ENCODE measurements around the gene DNAJC17.

Gene DNAJC17

DNA sequence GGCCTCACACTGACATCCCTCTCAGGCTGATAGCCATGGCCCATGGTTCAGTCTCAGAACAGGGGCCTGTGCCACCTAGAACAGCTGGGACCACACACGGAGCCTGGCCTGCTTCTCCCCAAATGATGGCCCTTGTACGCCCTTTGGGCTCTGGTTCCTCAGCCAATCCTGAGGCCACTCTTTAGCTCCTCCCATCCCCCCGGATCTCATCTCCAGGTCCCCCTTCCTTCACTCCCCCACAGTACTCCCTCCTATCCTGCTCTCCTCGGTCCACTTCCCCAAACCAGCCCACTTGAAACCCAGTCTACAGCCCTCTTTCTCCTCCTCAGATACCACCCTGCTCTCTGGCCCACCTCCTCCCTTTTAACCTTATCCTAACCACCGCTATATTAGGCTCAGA is 18.2 kb downstream of the DNAJC17 start:
- no peak for DNase-seq

DNA sequence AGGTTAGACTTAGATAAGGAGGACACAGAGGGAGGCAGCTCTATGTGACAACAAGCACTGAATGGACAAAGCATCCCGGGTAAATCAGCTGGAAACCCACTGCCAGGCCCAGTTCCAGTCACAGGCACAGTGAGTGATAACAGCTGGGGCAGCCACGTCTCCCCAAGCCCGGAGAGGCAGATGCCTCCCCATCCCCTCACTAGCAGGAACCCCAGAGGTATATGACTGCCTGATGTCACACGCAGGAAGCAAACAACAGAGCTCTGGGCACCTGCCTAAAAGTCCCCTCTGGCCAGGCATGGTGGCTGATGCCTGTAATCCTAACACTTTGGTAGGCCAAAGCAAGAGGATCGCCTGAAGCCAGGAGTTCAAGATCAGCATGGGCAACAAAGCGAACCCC is 19.3 kb downstream of the DNAJC17 start:
- peak; percentile 63 for DNase-seq

DNA sequence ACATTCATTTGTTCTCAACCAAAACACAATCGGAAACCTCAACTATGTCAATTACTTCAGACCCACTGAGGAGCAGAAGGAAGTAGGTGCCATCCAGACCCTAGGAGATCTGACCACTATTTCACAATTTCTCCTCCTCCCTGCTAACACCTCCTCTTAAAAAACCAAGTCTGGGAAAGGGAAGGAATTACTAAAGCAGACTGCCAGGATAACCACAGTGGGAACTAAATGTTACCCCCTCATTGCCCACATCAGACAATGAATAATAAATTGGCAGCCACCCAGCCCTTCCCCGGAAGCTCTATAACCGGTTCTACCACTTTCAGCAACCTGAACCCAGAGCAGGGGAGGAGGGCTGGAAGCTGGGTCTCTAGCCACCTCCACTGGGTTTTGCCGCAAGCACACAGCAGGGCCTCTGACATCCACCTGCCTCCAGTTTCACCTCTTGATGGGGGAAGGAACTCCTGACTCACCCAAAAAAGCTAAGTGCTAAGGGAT is 19.9 kb downstream of the DNAJC17 start:
- DNase-seq: peak; percentile 91

DNA sequence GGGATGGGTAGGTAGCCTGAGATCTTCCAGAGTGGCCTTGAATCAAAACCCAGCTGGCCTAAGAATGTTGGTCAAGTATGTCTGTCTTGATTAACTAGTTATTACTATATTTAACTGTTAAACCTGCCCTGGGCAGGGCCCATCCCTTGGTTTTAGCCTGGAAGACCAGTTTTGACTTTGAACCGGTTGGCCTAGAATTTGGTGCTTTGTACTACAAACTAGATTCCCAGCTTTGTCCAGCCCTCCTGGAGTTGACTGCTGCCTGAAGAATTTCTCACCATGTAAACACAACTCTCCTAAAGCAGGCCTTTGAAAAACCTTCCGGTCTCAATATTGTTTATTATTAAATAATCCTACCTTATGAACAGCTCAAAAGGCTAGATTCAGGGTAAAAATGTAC is 21.5 kb downstream of the DNAJC17 start:
- DNase-seq: no peak

DNA sequence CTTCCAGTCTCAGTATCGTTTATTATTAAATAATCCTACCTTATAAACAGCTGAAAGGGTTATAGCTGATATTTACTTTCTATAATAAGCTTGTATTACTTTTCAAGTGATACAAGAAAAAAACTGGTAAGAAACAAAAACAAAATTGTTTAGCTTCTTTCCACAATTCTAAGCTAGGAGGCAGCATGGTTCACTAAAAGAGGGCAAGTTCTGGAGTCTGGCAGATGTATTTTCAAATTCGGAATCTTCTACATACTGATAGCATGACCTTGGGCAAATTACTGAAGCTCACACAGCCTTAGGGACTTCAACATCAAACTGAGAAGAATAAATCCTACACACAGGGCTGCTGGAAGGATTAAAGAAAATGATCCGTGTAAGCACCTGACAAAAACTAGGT is 22.1 kb downstream of the DNAJC17 start:
- no peak for DNase-seq

DNA sequence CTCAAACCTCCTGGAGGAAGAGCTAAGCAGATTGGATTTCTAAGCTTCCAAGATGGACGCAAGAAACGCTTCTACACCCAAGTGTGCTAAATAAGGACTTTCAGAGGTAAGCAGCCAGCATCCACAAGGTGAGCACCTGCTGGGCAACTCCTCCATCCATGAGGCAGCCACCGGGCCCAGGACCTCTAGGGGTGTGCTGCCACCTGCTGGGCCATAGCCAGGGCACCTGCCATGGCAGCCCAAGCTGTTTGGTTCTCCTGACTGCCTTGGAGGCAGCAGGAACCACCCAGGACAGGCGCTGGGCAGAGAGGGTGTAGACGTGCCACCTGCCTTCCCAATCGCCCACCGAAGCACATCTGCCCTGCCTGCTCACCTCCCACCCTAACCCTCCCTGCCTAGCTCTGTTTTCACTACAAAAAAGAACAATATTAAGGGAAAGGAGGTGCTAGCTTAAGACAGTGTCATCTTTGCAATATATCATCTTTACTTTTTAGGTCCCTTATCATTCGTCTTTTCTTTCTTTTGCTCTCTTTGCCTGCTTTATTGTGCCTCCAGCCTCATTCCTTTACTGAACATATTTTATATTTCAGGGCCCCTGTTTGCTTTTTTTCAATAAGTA is 24.6 kb downstream of the DNAJC17 start:
- peak; percentile 90 for DNase-seq

DNA sequence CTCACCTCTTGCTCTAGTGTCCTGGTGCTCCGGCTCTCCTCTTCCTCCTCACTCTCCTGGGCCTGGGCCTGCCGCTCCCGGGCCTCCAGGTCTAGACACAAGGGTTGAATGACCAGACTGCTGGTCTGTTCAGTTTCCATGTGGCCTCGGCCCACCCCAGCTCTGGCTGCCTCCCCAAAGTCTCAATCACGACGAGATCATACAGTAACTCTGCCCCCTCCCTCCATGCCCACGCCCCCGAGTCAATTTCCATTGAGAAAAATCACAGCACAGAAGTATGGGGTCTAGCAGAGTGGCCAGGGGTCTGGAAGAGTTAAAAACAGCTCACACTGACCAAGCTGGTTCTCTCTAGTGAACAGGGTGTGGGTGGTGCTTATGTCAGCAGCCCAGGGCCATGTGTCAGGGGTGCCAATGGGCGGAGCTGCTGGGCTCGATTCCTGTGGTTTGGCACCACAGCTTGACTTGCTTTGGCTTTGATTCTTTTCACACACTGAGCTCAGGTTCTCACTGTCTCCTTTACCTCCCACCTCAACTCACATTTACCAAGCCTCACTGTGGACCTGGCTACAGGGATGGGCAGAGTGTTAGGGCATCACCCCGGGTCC is 30.6 kb downstream of the DNAJC17 start:
- no peak for DNase-seq

DNA sequence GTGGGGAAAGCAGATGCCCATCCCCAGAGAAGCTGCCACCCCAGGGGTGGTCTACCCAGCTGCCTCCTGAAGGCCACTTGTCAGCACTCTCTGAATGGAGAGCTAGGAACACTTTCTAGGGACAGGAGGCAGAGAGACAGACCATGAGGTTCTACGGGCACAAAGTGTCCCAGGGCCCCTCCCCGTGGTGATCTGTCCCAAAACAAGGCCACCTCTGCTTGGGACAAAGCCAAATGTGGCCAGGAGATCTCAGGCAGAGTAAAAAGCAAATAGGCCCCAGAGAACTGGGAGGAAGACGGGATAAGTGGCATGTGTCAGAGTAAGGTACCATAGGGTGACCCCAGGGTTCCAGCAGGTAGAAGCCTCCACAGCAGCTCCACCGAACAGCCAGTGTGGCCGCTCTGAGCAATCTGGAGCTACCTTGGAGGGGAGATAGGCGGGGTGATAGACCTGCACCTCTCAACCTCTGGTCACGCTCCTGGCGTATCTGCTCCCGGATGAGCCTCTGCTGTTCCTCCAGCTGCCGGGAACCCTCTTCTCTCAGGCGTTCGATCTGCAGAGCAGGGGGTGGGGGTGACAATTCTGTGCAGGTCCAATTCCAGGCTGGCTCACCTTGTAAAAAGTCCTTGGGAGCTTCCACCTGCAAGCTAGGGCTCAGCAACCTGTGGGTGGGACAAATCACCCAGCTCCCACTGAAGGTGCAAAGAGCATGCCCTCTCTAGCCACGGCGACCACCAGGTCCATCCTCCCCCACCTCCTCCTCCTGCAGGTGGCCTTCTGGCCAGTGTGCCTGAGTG is 31.3 kb downstream of the DNAJC17 start:
- DNase-seq: no peak

DNA sequence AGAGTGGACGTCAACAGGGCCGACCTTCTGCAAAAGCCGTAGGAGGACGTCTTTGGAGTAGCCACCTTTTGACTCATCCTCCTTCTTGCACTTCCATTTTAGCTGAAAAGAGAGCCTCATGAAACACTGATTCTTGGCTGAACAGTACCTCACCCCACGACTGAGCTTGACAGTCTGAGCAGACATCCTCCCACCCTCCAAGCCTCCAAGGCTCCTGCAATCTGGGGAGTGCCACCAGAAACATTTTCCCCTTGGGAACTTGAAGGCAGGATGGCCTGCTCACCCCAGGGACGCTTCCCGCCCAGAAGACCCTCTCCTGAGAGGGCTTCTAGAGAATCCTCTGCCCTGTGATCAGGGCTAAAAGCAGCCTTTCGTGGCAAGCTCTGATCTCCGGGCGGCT is 32.3 kb downstream of the DNAJC17 start:
- no peak for DNase-seq

DNA sequence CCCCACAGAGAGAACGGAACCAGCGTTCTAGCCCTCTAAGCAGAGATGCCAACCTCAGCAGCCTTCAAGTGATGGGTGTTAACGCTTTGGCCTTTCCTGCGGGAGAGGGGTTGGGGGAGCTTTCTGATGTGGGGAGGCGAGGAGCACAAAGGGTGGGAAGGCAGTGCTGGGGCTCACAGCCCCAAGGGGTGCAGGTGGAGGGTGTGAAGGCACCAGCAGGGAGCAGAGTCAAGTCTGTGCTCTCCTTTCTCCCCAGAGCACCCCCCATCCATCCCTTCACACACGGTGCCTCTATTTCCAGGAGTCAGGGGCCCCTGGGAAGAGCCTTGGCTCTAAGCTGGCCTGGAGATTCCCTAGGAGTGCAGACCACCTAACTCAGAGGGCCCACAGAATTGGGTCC is 33.4 kb downstream of the DNAJC17 start:
- no peak for DNase-seq

DNA sequence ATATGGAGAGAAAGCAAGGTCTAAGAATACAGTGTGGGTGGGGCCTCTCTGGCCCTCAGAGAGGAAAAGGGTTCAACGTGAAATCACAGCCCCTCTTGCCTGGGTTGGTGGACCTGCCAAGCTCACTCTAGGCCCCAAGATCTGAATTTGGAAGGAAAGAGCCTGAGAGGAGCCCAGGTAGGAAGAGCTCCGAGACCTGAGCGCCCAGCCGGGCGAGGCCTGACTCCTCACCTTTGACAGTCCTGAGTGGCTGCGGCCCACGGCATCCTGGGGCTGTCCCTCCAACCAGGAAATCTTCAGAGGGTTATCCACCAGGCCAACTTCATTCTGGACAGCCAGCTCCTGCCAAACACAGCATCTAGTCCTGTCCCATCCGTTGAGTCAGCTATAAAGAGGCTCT is 33.8 kb downstream of the DNAJC17 start:
- DNase-seq: no peak

DNA sequence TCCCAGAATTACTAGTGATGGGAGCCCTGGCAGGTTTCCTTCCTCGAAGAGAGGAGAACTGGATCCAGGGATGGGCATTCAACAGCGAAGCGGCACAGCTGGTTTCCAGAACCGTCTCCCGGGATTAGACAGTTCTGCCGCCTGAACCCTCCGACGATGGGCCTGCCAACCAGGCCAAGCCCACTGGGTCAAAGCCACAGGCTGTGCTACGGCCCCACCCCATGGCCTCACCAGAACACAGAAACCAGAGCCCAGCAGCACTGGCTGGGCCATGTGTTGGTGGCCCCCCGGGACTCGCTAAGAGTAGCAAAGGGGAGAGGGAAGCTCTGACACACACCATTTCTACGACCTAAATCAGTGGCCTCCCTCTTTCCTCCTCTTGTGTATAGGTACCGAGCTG is 35.3 kb downstream of the DNAJC17 start:
- DNase-seq: no peak

DNA sequence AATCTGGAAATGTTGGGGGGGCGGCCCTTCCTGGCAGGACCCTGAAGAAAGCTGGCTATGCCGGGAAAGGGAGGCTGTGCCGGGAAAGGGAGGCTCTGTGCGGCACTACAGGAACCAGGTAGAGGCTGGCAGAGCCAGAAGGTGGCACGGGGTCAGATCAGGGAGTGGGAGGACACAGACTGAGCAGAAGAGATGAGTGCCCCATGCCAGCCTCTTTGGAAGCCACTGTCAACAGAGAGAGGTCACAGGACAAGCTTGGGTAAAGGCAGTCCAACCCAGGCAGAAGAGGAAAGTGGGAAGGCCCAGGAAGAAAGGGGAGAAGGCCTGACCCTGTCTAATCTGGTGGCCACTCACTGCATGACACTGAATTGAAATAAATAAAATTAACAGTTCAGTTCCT is 36.0 kb downstream of the DNAJC17 start:
- no peak for DNase-seq

DNA sequence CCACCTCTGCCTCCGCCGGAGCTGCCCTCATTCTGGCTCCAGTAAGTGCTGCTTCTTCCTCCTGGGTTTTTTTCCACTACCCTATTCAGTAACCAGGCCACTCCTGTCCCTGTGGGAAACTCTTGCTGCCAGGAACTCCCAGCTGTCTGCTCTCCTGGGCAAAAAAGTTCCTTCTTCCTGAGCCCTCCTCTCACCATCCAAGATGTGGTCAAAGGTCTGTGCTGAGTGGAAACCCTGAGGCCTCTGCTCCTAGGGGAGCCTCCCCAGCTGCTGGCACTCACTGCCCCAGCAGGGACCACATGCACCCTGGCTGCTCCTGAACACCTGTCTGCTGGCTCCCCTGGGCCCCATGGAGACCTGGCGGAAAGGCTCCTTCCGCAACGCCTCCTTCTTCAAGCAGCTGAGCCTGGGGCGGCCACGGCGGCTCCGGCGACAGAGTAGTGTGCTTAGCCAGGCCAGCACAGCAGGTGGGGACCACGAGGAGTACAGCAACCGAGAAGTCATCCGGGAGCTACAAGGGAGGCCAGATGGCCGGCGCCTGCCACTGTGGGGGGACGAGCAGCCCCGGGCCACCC is 37.0 kb downstream of the DNAJC17 start:
- no peak for DNase-seq

DNA sequence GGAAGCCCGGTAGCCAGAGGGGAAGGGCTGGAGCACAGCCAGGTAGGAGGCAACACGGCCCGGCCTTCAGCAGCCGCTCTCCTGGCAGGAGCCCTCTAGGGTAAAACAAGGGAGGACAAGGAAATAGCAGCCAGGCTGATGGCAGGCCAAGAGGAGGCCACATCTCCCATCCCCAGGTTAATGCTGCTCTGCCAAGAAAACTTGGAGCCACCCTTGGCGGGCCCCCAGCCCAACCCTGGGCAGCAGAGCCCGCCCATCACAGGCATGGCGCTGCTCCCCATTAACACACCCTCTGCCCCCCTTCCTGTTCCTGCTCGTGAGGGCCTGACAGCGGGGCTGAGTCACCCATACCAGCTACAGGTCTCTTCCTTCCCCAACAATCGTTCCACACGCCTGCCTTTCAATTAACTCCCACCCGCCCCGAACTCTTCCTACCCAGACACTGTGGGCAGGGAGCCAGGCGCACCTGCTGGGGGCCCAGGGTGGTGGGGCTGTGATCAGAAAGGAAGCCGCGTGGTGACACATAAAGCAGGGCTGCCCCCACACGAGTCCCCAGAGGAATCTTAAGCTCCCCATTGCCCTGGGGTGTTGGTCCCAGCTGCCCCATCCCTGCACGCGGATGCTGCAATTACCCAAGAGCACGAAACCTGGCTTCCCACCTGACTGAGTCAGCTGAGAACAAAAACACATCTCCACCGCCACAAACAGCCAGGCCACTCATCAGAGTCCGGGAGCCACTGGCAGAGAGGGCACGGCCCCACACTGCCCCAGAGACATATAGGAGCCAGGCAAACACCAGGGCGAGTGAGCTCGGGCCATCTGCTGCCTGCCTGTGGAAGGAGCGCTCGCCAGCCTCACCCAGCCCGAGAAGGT is 37.8 kb downstream of the DNAJC17 start, which contains the start of gene C15orf62:
Gene C15orf62, plus strand, starts transcription at position 707 of the 873 bp plus-strand sequence. CDS start 516 bp downstream, outside the sequence.
- DNase-seq: no peak

DNA sequence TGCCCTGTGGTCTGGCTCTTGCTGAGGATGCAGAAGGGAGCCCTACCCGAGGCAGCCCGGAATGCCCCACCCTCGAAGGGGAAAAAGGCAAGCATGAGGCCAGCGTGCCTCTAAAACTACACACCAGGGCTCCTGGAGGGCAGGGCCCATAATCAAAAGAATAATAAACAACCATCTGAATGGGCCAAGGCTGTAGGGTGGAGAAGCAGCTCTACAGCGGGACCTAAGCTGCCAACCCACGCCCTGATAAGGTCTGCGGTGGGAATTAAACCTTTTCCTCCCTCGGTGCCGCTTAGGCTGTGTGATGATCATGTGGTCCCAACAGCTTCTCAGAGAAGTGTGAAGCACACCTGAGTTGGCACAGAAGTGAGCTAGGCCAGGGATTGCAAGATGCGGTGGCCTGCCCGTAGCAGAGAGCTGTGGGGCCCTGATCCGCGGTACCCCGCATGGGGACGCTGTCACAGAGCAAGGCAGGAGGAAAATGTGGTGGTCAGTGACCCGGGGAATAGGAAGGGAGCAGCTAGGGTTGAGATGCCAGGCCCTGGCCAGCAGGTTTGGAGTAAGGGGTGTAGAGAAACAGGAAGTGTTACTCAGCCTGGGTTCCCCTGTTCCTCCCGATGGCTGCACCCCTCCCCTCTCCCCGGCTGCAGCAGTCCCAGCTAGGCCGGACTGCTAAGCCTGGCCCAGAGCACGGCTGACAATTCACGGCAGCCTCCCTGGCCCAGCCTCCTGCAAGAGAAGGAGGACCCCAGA is 38.6 kb downstream of the DNAJC17 start:
- no peak for DNase-seq

DNA sequence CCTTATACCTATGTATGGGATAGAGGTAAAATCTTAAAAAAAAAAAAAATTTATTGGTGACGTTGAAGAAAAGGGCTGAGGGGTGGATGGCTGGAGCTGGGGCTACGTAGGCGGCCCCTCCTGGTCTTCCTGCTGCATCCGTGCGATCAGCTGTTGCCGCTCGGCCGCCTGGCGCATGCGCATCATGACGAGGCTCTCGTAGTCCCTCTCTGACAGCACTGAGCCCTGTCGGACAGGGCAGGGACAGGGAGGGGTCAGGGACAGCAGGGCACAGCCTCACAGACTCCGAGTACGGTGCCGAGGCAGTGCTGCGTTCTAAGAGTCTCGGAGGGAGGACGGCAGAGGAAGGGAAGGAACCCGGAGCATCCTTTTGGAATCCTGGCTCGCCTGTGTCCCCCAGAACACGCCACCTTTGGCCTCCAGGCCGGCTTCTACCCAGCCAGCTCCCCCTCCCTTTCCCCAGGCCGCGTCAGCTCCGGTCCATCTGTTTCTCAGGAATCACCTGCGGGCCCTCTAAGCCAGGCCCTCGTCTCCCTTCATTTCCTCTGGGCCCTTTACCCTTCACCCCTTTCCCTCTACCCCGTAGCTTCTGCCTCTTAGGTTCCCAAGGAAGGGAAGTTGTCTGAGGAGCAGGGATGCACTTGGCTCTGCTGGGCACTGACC is 39.3 kb downstream of the DNAJC17 start:
- no peak for DNase-seq

DNA sequence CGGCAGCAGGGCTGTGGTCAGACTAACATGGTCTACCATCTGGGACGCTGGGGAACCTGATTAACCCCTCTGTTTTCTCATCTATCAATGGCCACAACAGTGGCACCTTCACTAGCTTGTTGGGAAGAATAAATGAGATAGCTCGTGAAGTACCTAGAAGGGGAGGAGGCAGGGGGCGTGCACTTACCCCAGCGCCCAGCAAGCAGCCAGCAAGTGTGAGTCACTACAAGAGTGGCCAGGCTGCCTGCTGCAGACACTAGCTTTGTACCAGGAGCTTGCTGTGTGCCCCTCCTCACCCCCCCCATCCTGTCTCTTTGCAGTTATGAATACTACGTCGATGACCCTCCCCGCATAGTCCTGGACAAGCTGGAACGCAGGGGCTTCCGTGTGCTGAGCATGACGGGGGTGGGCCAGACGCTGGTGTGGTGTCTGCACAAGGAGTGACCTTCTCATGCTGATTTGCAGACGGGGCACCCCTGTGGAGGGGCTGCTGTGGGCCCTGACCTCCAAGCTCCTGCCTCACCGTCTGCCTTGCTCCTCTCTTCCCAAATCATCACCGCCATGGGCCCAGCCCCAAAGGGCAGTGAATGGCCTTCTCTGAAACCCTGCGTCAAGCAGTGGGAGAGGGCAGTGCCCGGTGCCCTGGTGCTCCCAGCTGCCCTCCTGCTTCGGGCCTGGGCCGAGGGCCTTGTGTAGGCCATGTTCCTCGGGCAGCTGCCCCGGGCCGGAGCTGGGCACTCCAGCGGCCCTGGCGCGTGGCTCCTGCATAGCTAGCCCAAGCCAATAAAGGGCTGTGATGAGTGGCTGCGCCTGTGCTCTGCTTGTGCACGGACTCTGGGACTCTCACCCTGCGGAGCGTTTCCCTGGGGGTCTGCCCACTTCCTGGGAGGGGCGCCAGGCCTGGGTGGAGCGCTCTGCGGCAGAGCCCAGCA is 40.1 kb downstream of the DNAJC17 start:
- DNase-seq: peak; percentile 86

DNA sequence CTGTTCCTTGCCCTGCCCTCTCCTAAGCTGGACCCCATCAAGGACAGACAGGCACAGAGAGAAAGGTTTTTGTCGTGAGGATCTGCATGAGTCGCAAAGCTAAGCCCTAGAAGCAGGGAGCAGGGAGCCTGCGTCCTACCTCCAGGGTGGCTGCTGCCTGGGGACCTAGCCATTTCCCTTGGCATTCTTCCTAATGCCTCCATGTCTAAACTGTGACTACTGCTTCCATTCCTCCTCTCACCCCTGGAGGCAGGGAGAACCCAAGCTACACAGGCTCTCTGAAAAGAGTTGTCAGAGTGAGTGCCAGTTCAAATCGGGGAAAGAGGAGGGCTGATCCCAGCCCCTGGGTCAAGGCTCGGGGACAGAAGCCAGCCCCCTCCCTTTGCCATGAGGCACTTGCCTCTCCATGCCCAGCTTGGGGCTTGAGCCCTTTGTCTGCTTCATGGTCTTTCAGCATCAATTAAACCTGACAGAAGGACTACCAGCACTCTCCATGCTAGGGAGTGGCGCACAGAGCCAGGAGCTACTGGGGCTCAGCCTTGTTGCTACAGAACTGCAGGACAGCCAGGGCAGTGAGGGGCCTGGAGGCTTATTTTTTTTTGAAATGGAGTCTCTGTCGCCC is 41.0 kb downstream of the DNAJC17 start:
- no peak for DNase-seq

Data from islet precursor cell (in vitro differentiated cells).